Activated CD4-positive, alpha-beta memory T cell treated with anti-CD3 and anti-CD28 coated beads, Interleukin-2, amount 10 ng/mL, durations not matched to agents 7 days and 5 days (primary cell): ENCODE data around the gene KCNK6. TPM values are rescaled to one million over a fixed set of nuclear protein-coding genes. Genes with fewer than 3 reads are reported as not detected.

Source experiments
- CTCF ChIA-PET: fragments of 350-600 bp; sonication (Branson Sonifier 250); formaldehyde crosslinking; loops from one replicate; lab custom pipeline; 2021; ENCODE audit warnings: antibody characterized with exemption, inconsistent platforms; lab: Charles Lee
- POLR2A ChIA-PET: fragments of 350-600 bp; sonication (Branson Sonifier 250); formaldehyde crosslinking; loops from one replicate; lab custom pipeline; 2021; ENCODE audit warnings: antibody characterized with exemption; lab: Charles Lee
- DNase-seq: peaks from one replicate; pipeline ENCODE4 v3.0.0-alpha.2; 2020
- H3K27ac Mint-ChIP-seq: one replicate; pipeline ENCODE4 v1.8.0; 2021; ENCODE audit warnings: mild to moderate bottlenecking, mixed read lengths
- H3K27me3 Mint-ChIP-seq: one replicate; pipeline ENCODE4 v1.8.0; 2021; ENCODE audit warnings: mixed read lengths
- H3K36me3 Mint-ChIP-seq: one replicate; pipeline ENCODE4 v1.8.0; 2021; ENCODE audit warnings: low read depth, mixed read lengths
- H3K4me1 Mint-ChIP-seq: one replicate; pipeline ENCODE4 v1.8.0; 2021; ENCODE audit warnings: mixed read lengths
- H3K4me3 Mint-ChIP-seq: one replicate; pipeline ENCODE4 v1.8.0; 2021; ENCODE audit warnings: mild to moderate bottlenecking, mixed read lengths
- H3K9me3 Mint-ChIP-seq: one replicate; pipeline ENCODE4 v1.8.0; 2021; ENCODE audit warnings: mixed read lengths
- total RNA-seq, 2 experiments: library from RNA; stranded (reverse); gene quantifications; one replicate each; pipeline ENCODE4 v1.2.3, GENCODE V29; 2021

The KCNK6 gene
- 10 to 100 TPM; 14.3 to 14.4 TPM for total RNA-seq

GRCh38 chr19:38319421-38320258, at the start of gene KCNK6:
KCNK6 (plus strand) TSS chr19:38319845; CDS start chr19:38319951, 106 bp downstream.
- Mint-ChIP-seq H3K27me3 (no peaks in the 10 kb centered on the region), H3K36me3 (peaks cover 3% of the 10 kb centered on the region), H3K27ac (peak within 1 kb of the TSS; percentile 59), H3K4me3 (peak within 1 kb of the TSS; percentile 81), H3K4me1 (peaks cover 61% of the 10 kb centered on the region), H3K9me3 (no peaks in the 10 kb centered on the region)
- DNase-seq = peak; percentile 56
- POLR2A ChIA-PET = no interaction called here
- CTCF ChIA-PET = interaction anchor here (0.5 to 1.8 kb wide), 6 partner anchors 15 to 417 kb away, joined by 3 to 9 read pairs (median 4); partner anchors contain the start of genes CATSPERG and PSMD8

GRCh38 chr19:38270587-38271167, 49.0 kb upstream of the KCNK6 start:
- no peaks in the 10 kb centered on the region for H3K27me3 Mint-ChIP-seq
- H3K36me3 Mint-ChIP-seq = no peaks in the 10 kb centered on the region
- no peak for DNase-seq
- H3K4me3 Mint-ChIP-seq = no peak overlapping the region
- ChIA-PET CTCF (interaction anchor here (1.1 kb wide), 1 partner anchor 13 kb away, joined by 4 read pairs; no protein-coding TSS in a partner anchor), POLR2A (no interaction called here)
- H3K9me3 Mint-ChIP-seq = no peaks in the 10 kb centered on the region
- H3K4me1 Mint-ChIP-seq = no peaks in the 10 kb centered on the region
- no peak overlapping the region for H3K27ac Mint-ChIP-seq

- no peak for DNase-seq
- H3K4me3 Mint-ChIP-seq = no peak overlapping the region
- ChIA-PET POLR2A (no interaction called here), CTCF (no interaction called here)
- H3K27me3 Mint-ChIP-seq = no peaks in the 10 kb centered on the region
- no peaks in the 10 kb centered on the region for H3K4me1 Mint-ChIP-seq
- H3K36me3 Mint-ChIP-seq = no peaks in the 10 kb centered on the region
- no peaks in the 10 kb centered on the region for H3K9me3 Mint-ChIP-seq
- H3K27ac Mint-ChIP-seq = no peak overlapping the region
Observed at GRCh38 chr19:38273499-38273898, 46.1 kb upstream of the KCNK6 start.

DNA sequence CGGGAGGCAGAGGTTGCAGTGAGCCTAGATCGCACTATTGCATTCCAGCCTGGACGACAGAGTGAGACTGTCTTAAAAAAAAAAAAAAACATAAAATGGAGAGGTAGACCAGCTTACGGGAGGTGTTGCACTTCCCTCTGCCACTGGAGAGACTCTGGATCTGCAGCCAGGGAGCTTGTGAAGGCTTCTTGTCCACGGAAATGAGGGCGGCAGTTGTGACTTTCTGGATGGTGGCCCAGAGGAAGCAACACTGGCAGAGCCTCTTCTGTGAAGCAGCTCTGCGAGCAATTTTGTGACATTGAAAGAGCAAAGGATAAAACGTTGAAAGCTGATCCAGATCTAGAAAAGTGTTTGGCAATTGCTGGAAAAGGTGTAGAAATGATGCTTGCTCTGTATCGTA, 44.9 kb upstream of the KCNK6 start:
- no peaks in the 10 kb centered on the region for H3K4me1 Mint-ChIP-seq
- no peaks in the 10 kb centered on the region for H3K36me3 Mint-ChIP-seq
- no peaks in the 10 kb centered on the region for H3K27me3 Mint-ChIP-seq
- CTCF ChIA-PET = no interaction called here
- DNase-seq = no peak
- no peak overlapping the region for H3K4me3 Mint-ChIP-seq
- H3K9me3 Mint-ChIP-seq = no peaks in the 10 kb centered on the region
- no peak overlapping the region for H3K27ac Mint-ChIP-seq
- POLR2A ChIA-PET = interaction anchor here (1.1 kb wide), 1 partner anchor 9 kb away, joined by 3 read pairs; no protein-coding TSS in a partner anchor

GRCh38 chr19:38276942-38277517, 42.6 kb upstream of the KCNK6 start:
- DNase-seq = no peak
- Mint-ChIP-seq H3K4me3 (no peak overlapping the region), H3K4me1 (peaks cover 5% of the 10 kb centered on the region), H3K9me3 (no peaks in the 10 kb centered on the region), H3K27ac (no peak overlapping the region), H3K27me3 (no peaks in the 10 kb centered on the region), H3K36me3 (no peaks in the 10 kb centered on the region)
- CTCF ChIA-PET = interaction anchor here (1.5 kb wide), 1 partner anchor 33 kb away, joined by 4 read pairs; no protein-coding TSS in a partner anchor
- POLR2A ChIA-PET = no interaction called here

DNA sequence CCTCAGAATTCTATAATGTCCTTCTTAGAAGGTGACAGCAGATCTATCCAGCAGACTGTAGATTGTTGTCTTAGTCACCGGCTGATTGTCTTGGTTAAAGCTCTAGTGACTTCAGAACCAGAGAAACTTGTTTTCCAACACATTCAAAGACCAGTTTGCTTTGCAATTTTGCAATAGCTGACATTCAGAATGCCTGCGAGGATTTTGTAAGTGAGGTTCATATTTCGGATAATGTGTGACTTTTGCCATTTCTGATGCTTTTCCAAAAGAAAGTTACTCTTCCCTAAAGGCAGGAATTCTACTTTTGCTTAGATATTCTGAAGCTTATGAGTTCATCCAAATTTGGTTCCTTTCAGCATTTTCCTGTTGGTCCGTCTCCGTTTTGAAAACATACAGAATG, 42.1 kb upstream of the KCNK6 start:
- no peaks in the 10 kb centered on the region for H3K9me3 Mint-ChIP-seq
- POLR2A ChIA-PET = no interaction called here
- no peak for DNase-seq

DNA sequence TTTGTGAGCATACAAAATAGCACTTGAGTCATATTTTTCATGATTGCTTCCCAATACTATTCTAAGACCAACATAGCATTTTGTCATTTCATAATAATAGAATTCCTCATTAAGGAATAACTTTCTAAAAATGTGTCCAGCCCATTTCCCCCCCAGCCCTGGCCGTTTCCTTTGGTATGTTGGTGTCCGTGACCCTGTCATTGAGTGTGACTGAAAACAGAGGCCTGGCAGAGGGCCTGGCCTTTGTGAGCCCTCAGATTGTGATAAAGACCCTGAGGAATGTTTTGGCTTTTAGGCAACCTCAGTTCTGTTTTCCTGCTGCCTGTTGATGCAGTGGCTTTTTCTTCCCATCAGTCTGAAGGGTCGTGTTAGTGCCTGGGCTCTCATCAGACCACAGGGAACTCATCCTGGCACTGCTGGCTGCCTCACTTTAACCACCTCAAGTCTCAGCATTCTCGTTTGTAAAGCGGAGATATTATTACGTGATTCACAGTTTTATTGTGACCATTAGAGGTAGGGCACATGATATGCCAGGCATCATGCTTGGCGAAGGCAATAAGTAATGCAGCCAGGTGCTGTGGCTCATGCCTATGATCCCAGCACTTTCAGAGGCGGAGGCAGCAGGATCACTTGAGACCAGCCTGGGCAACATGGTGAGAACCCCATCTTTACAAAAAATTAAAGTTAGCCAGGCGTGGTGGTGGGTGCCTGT, 41.5 kb upstream of the KCNK6 start:
- Mint-ChIP-seq H3K9me3 (no peaks in the 10 kb centered on the region), H3K4me3 (no peak overlapping the region), H3K4me1 (peaks cover 9% of the 10 kb centered on the region), H3K27ac (no peak overlapping the region), H3K27me3 (no peaks in the 10 kb centered on the region), H3K36me3 (no peaks in the 10 kb centered on the region)
- POLR2A ChIA-PET = no interaction called here
- DNase-seq = no peak
- CTCF ChIA-PET = interaction anchor here (1.5 kb wide), 1 partner anchor 34 kb away, joined by 4 read pairs; no protein-coding TSS in a partner anchor

More for the DNA sequence above, 42.1 kb upstream of the KCNK6 start:
- H3K4me1 Mint-ChIP-seq = peaks cover 9% of the 10 kb centered on the region
- CTCF ChIA-PET = interaction anchor here (1.5 kb wide), 1 partner anchor 33 kb away, joined by 4 read pairs; no protein-coding TSS in a partner anchor
- H3K27ac Mint-ChIP-seq = no peak overlapping the region
- no peaks in the 10 kb centered on the region for H3K27me3 Mint-ChIP-seq
- H3K4me3 Mint-ChIP-seq = no peak overlapping the region
- no peaks in the 10 kb centered on the region for H3K36me3 Mint-ChIP-seq

- Mint-ChIP-seq H3K27ac (no peak overlapping the region), H3K36me3 (no peaks in the 10 kb centered on the region), H3K27me3 (no peaks in the 10 kb centered on the region), H3K4me1 (peaks cover 9% of the 10 kb centered on the region), H3K9me3 (no peaks in the 10 kb centered on the region), H3K4me3 (no peak overlapping the region)
- DNase-seq = no peak
- CTCF ChIA-PET = no interaction called here
- POLR2A ChIA-PET = no interaction called here
Observed at GRCh38 chr19:38278751-38279150, 40.9 kb upstream of the KCNK6 start.

DNA sequence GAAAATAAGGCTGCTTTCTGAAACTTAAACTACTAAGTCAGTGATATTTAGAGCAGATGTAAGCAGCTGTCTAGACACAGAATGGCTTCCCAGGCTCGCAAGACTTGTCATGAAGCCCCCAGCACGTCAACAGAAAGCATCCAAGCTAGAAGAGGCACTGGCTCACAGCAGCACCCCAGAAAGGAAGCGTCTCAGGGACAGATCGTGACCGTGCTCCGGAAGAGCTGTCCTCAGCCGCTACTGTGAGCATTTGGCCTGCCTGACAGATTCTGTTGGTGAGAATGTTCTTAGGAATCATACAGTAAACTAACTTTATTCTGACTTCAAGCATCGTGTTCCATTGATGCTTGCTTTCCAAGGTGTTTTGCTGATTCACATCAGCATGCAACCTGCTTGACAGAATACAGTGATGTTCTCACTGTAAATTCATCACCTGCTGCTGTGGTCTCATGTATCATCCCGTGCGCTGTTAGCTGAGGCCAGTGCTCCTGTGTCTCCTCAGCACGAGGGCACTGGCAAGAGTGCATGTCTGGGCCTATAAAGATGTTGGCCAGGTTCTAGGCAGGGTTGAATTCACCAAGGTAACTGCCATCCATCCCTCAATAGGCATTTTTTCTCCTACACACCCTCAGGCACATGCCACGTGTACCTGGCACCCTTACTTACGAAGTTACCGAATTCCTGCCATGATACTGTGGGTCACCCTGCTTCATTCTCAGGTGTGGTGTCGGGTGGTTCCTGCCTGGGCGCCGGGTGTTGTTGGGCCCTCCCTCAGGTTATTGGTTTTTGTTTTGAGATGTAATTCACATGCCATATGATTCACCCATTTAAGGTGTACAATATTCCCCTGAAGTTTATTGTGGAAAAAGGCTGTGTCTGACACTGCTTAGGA, 39.4 kb upstream of the KCNK6 start:
- peaks cover 9% of the 10 kb centered on the region for H3K4me1 Mint-ChIP-seq
- no peak overlapping the region for H3K27ac Mint-ChIP-seq
- no peak for DNase-seq
- ChIA-PET POLR2A (interaction anchor here (1.7 kb wide), 1 partner anchor 15 kb away, joined by 4 read pairs; no protein-coding TSS in a partner anchor), CTCF (no interaction called here)
- H3K27me3 Mint-ChIP-seq = no peaks in the 10 kb centered on the region
- H3K4me3 Mint-ChIP-seq = no peak overlapping the region
- H3K36me3 Mint-ChIP-seq = no peaks in the 10 kb centered on the region
- no peaks in the 10 kb centered on the region for H3K9me3 Mint-ChIP-seq

GRCh38 chr19:38281811-38282566, 37.7 kb upstream of the KCNK6 start:
- CTCF ChIA-PET = no interaction called here
- Mint-ChIP-seq H3K9me3 (no peaks in the 10 kb centered on the region), H3K36me3 (no peaks in the 10 kb centered on the region), H3K4me3 (no peak overlapping the region), H3K4me1 (peaks cover 9% of the 10 kb centered on the region), H3K27me3 (no peaks in the 10 kb centered on the region), H3K27ac (no peak overlapping the region)
- DNase-seq = no peak
- POLR2A ChIA-PET = interaction anchor here (1.7 kb wide), 1 partner anchor 17 kb away, joined by 4 read pairs; no protein-coding TSS in a partner anchor

DNA sequence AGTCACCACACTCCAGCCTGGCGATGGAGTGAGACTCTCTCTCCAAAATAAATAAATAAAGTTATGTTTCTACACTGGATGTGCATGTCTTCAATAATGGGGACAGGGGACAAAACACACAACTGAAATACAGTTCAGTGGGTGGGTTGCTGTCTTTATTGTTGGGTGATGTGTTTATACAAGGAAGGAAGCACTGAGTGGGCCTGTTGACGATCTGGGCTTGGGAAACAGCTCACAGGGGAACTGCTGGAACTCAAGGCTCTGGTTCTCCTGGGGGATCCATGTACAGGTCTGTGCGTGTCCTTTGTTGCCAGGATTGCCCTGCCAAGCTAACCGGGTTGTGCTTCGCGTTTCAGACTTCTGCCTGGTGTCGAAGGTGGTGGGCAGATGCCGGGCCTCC, 36.4 kb upstream of the KCNK6 start:
- Mint-ChIP-seq H3K36me3 (no peaks in the 10 kb centered on the region), H3K27me3 (no peaks in the 10 kb centered on the region), H3K4me3 (no peak overlapping the region), H3K27ac (no peak overlapping the region), H3K4me1 (peaks cover 9% of the 10 kb centered on the region), H3K9me3 (no peaks in the 10 kb centered on the region)
- no peak for DNase-seq
- ChIA-PET POLR2A (no interaction called here), CTCF (interaction anchor here (0.8 to 1.3 kb wide), 3 partner anchors 13 to 46 kb away, joined by 3 to 4 read pairs (median 3); no protein-coding TSS in a partner anchor)
